ENCODE measurements around the gene IFNGR1. TPM values are rescaled to one million over a fixed set of nuclear protein-coding genes. Genes with fewer than 3 reads are reported as not detected.

The IFNGR1 gene
- total and polyA plus RNA-seq, 4 donors: 108 to 327 (median 149) TPM

DNA sequence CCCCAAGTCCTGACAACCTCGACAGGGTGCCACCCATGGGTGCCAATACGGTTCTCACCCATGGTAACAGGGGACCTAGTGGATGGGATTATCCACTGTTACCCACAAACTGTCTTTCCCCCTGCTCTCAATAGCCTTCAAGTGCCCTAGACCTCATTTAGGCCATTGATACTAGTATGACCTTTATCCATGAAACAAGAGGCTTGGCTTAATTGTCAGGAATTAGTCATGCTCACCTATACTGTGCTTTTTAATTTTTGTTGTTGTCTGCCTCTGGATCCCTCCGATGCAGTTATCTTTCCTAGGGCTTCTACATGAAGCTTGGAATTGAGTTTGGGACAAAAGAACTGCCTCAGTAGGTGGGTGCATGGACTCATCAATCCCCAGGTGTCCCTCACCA lies 33.9 kb downstream of the IFNGR1 start:
- Histone ChIP-seq H3K27ac (ENCODE audit: low read depth in 1 of 2, low read length in 1 of 2) (no peak overlapping the region), H3K9me3 (ENCODE audit: control insufficient read depth in 4 of 4, insufficient read depth in 3 of 4, low read length in 3 of 4) (peaks cover 3 to 32% (median 11%) of the 10 kb centered on the region in 4 donors), H3K36me3 (ENCODE audit: control insufficient read depth in 4 of 4, insufficient read depth in 4 of 4, low read length in 4 of 4) (no peaks in the 10 kb centered on the region), H3K4me3 (no peak overlapping the region), H3K27me3 (ENCODE audit: control insufficient read depth in 3 of 3, insufficient read depth in 3 of 3, low read length in 2 of 3) (no peaks in the 10 kb centered on the region), H3K4me1 (ENCODE audit: control insufficient read depth in 5 of 5, insufficient read depth in 5 of 5, low read length in 5 of 5) (no peaks in the 10 kb centered on the region), H3K9ac (ENCODE audit: insufficient read depth in 1 of 2, low read length in 2 of 2) (no peak overlapping the region)
- TF ChIP-seq CTCF (IDR thresholded peaks at IDR 0.05; ENCODE audit: control extremely low read depth, extremely low read depth): no peak
- DNase-seq (no peak), ATAC-seq (ENCODE audit: insufficient read depth, low FRiP score) (no peak)
- 90 to 96% methylated on average over 3 of the region's 3 CpGs for WGBS, 2 donors

GRCh38 chr6:137182654-137183073 lies 36.5 kb downstream of the IFNGR1 start:
- DNase-seq (no peak), ATAC-seq (ENCODE audit: insufficient read depth, low FRiP score) (no peak)
- Histone ChIP-seq H3K9me3 (ENCODE audit: control insufficient read depth in 4 of 4, insufficient read depth in 3 of 4, low read length in 3 of 4) (peaks cover 0 to 32% (median 12%) of the 10 kb centered on the region in 4 donors), H3K4me3 (no peak overlapping the region), H3K9ac (ENCODE audit: insufficient read depth in 1 of 2, low read length in 2 of 2) (no peak overlapping the region), H3K4me1 (ENCODE audit: control insufficient read depth in 5 of 5, insufficient read depth in 5 of 5, low read length in 5 of 5) (peaks cover 0 to 3% (median 0%) of the 10 kb centered on the region in 5 donors), H3K27me3 (ENCODE audit: control insufficient read depth in 3 of 3, insufficient read depth in 3 of 3, low read length in 2 of 3) (no peaks in the 10 kb centered on the region), H3K36me3 (ENCODE audit: control insufficient read depth in 4 of 4, insufficient read depth in 4 of 4, low read length in 4 of 4) (no peaks in the 10 kb centered on the region), H3K27ac (ENCODE audit: low read depth in 1 of 2, low read length in 1 of 2) (no peak overlapping the region)
- TF ChIP-seq CTCF (IDR thresholded peaks at IDR 0.05; ENCODE audit: control extremely low read depth, extremely low read depth): no peak

DNA sequence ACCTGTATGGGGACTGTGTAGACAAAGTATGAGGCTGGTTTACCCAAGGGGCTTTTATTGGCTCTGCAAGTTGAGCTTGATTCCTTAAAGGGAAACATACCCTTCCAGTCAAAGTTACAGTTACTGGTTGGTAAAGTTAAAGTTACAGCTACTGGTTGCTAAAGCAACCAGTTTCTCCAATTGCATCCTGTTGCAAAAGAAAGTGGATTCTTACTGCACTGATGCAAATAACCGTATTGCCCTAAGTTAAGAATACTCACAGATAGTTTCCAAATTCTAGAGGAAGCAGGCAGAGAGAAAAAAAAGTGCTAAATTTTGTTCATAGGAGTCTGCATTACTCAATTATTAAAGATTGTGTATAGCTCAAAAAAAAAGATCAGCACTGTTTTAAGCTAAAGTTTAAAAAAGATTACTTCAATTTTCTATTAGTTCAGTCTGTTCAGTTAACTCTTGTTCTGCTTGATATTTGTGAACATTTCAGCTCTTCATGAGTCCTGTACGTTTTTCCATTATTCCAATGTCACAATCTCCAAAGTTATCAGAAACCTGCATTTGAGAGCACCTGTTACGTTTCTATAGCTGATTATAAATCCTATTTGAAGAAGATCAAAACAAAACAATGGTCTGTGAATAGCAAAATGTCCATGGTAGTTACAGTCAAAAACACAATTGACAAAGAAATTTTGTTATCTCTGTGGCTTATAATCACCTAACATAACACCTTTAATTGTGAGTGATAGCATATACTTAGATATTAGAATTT lies 37.1 kb downstream of the IFNGR1 start:
- H3K9ac ChIP-seq (ENCODE audit: insufficient read depth in 1 of 2, low read length in 2 of 2): no peak overlapping the region
- H3K27ac ChIP-seq (ENCODE audit: low read depth in 1 of 2, low read length in 1 of 2): no peak overlapping the region
- DNase-seq: no peak
- H3K9me3 ChIP-seq (ENCODE audit: control insufficient read depth in 4 of 4, insufficient read depth in 3 of 4, low read length in 3 of 4): peaks cover 0 to 31% (median 12%) of the 10 kb centered on the region in 4 donors
- no peak overlapping the region for H3K4me3 ChIP-seq
- H3K36me3 ChIP-seq (ENCODE audit: control insufficient read depth in 4 of 4, insufficient read depth in 4 of 4, low read length in 4 of 4): no peaks in the 10 kb centered on the region
- no peaks in the 10 kb centered on the region for H3K27me3 ChIP-seq (ENCODE audit: control insufficient read depth in 3 of 3, insufficient read depth in 3 of 3, low read length in 2 of 3)
- no peak for TF ChIP-seq CTCF (IDR thresholded peaks at IDR 0.05; ENCODE audit: control extremely low read depth, extremely low read depth)
- no peak for ATAC-seq (ENCODE audit: insufficient read depth, low FRiP score)
- WGBS, 2 donors: 64 to 85% methylated on average over 3 of the region's 3 CpGs
- H3K4me1 ChIP-seq (ENCODE audit: control insufficient read depth in 5 of 5, insufficient read depth in 5 of 5, low read length in 5 of 5): peaks cover 0 to 3% (median 0%) of the 10 kb centered on the region in 5 donors
